Mesodermal cell (in vitro differentiated cells): ENCODE measurements around the gene SPOCK1.

Experiments used
- H3K27ac ChIP-seq: 2 replicates; pipeline ENCODE4 v1.7.0; 2013; ENCODE audit warnings: mild to moderate bottlenecking, low read depth, low read length, moderate library complexity; ENCODE audit not compliant: severe bottlenecking
- H3K36me3 ChIP-seq: 2 replicates; pipeline ENCODE4 v1.7.1; 2013; ENCODE audit warnings: mild to moderate bottlenecking, low read length, moderate library complexity; ENCODE audit not compliant: control insufficient read depth, insufficient read depth
- H3K4me1 ChIP-seq: one replicate; pipeline ENCODE4 v1.7.1; 2013; ENCODE audit warnings: mild to moderate bottlenecking, low read length; ENCODE audit not compliant: insufficient read depth, control insufficient read depth, poor library complexity, severe bottlenecking
- H3K4me3 ChIP-seq: 2 replicates; pipeline ENCODE4 v1.7.0; 2013; ENCODE audit warnings: low read length, control low read depth, mild to moderate bottlenecking; ENCODE audit not compliant: insufficient read depth, poor library complexity, severe bottlenecking; ENCODE audit errors: extremely low read depth
- H3K9me3 ChIP-seq: 2 replicates; pipeline ENCODE4 v1.7.1; 2013; ENCODE audit warnings: mild to moderate bottlenecking, low read length, moderate library complexity; ENCODE audit not compliant: control insufficient read depth
- WGBS, 2 experiments: methylation state at CpG; one replicate each; pipeline ENCODE4 v1.1.5; 2013; ENCODE audit warnings: missing lambda C conversion rate in 2 of 2; ENCODE audit not compliant: insufficient coverage in 2 of 2; 5-methylcytosine and 5-hydroxymethylcytosine counted together

The SPOCK1 gene

GRCh38 chr5:137333475-137333874 is 165.7 kb downstream of the SPOCK1 start:
- no peak overlapping the region for H3K4me3 ChIP-seq
- no peaks in the 10 kb centered on the region for H3K4me1 ChIP-seq
- H3K9me3 ChIP-seq, result no peaks in the 10 kb centered on the region
- no peak overlapping the region for H3K27ac ChIP-seq
- 86 to 100% methylated on average over 1 of the region's 4 CpGs for WGBS, 2 experiments
- H3K36me3 ChIP-seq, result no peaks in the 10 kb centered on the region

DNA sequence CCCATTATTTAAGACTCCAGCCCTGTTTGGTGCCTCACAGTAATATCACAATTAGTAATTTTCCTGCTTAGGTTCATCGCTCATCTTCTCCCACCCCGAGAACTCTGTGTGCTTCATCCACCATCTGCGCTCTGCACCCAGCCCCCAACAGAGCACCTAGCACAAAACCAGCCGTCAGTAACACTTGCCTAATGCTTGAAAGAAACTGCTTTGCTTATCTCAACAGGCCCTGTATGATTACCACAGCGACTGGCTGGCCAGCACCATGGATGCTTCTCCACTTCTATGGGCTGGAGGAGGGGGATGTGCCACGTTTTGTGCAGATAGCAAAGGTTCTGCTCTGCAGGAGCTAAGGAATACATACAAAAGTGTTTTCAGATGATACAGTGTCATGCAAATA is 166.8 kb downstream of the SPOCK1 start:
- H3K27ac ChIP-seq, result no peak overlapping the region
- no peak overlapping the region for H3K4me3 ChIP-seq
- H3K4me1 ChIP-seq, result no peaks in the 10 kb centered on the region
- WGBS, 2 experiments, result 82 to 85% methylated on average over 3 to 5 of the region's 6 CpGs
- no peaks in the 10 kb centered on the region for H3K9me3 ChIP-seq
- no peaks in the 10 kb centered on the region for H3K36me3 ChIP-seq

DNA sequence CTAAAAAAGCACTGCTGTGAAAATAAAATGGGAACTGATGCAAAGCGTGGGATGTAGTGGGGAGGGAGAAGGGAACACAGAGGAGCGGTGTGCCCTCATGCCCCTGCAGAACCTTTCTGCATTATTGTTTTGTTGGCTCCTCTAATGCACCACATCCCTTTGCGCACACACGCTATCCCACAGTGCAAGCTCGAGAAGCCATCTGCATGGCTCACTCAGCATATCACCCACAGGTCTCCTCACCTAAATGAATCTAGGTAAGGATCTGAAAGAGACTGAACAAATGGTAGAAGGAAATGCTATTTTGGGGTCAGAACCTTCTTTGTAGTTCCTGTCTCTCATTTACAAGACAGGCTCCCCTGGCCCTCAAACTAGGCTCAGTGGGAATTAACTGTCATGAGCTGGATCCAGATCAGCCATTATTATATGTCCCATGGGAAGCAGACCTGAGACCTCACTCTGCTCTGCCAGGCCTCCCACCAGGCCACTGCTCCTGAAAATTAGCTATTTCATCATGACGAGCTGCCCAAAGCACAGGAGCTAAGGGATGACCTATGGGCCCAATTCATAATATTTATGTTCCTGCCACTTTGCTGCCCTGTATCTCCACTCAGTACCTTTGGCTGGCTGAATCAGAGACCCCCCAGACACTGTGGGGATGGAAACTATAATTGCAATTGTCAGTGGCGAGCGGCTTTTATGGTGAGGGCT is 169.4 kb downstream of the SPOCK1 start:
- Histone ChIP-seq H3K27ac (no peak overlapping the region), H3K4me1 (no peaks in the 10 kb centered on the region), H3K9me3 (no peaks in the 10 kb centered on the region), H3K4me3 (no peak overlapping the region), H3K36me3 (no peaks in the 10 kb centered on the region)
- 88 to 100% methylated on average over 3 to 5 of the region's 8 CpGs for WGBS, 2 experiments

DNA sequence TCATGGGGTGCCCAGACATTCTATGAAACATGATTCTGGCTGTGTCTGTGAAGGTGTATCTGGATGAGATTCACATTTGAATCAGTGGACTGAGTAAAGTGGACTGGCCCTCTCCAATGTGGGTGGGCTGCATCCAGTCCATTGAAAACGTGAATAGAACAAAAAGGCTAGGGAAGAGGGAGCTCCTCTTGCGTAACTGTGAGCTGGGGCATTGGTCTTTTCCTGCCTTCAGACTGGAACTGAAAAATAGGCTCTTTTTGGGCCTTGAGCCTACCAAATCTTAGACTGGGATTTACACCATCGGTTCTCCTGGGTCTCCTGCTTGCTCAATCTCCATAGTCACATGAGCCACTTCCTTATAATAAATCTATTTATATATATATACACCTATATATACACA is 170.1 kb downstream of the SPOCK1 start:
- no peaks in the 10 kb centered on the region for H3K36me3 ChIP-seq
- no peak overlapping the region for H3K4me3 ChIP-seq
- WGBS, 2 experiments, result 84 to 95% methylated on average over 2 of the region's 3 CpGs
- H3K9me3 ChIP-seq, result no peaks in the 10 kb centered on the region
- no peaks in the 10 kb centered on the region for H3K4me1 ChIP-seq
- no peak overlapping the region for H3K27ac ChIP-seq

- no peak overlapping the region for H3K4me3 ChIP-seq
- no peaks in the 10 kb centered on the region for H3K36me3 ChIP-seq
- 89 to 94% methylated on average over 3 to 8 of the region's 9 CpGs for WGBS, 2 experiments
- no peaks in the 10 kb centered on the region for H3K9me3 ChIP-seq
- no peak overlapping the region for H3K27ac ChIP-seq
- no peaks in the 10 kb centered on the region for H3K4me1 ChIP-seq
Observed at GRCh38 chr5:137328463-137328862, 170.7 kb downstream of the SPOCK1 start.

DNA sequence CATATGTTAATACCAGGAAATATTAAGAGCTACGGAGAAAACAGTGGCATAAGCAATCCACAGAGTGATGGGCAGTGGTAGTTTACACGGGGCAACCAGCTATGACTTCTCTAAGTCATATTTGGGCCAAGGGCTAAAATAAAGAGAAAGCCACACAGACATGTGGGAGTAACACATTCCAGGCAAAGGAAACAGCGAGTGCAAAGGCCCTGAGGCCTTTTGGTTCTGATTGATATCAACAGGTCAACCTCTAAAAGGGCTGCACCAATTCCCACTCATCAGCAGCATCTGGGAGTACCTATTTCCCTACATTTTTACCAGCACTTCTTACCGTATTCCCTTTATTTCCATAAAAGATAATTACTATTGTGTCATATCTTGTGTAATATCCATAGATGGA is 173.4 kb downstream of the SPOCK1 start:
- Histone ChIP-seq H3K4me1 (no peaks in the 10 kb centered on the region), H3K9me3 (no peaks in the 10 kb centered on the region), H3K36me3 (no peaks in the 10 kb centered on the region), H3K27ac (no peak overlapping the region), H3K4me3 (no peak overlapping the region)
- 80 to 95% methylated on average over 2 to 3 of the region's 4 CpGs for WGBS, 2 experiments

- peaks cover 16% of the 10 kb centered on the region for H3K4me1 ChIP-seq
- no peak overlapping the region for H3K4me3 ChIP-seq
- H3K9me3 ChIP-seq, result no peaks in the 10 kb centered on the region
- H3K27ac ChIP-seq, result no peak overlapping the region
- 0% methylated on average over 1 of the region's 3 CpGs for WGBS, 2 experiments
- H3K36me3 ChIP-seq, result no peaks in the 10 kb centered on the region
Observed at GRCh38 chr5:137320056-137321045, 178.8 kb downstream of the SPOCK1 start.

DNA sequence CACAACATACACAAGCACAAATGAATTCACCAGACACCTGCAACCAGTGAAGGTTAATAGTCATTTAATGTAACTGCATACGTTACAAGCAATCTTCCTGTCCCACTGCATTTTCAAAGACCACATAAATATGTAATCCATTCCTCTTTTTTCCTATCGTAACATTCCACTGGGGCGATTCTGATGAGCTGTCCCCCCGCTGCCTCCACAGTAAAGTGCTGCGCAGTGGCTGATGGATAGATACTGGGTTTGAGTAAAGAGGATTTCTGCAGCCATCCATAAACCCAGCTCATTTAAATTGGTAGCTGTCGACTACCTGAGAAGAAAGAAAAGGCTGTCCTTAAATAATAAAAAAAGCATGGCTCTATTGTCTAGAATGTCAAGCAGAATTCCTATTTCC is 181.1 kb downstream of the SPOCK1 start:
- Histone ChIP-seq H3K4me3 (no peak overlapping the region), H3K36me3 (no peaks in the 10 kb centered on the region), H3K27ac (no peak overlapping the region), H3K4me1 (peaks cover 16% of the 10 kb centered on the region), H3K9me3 (no peaks in the 10 kb centered on the region)
- WGBS, 2 experiments, result 100% methylated on average over 1 of the region's 6 CpGs

DNA sequence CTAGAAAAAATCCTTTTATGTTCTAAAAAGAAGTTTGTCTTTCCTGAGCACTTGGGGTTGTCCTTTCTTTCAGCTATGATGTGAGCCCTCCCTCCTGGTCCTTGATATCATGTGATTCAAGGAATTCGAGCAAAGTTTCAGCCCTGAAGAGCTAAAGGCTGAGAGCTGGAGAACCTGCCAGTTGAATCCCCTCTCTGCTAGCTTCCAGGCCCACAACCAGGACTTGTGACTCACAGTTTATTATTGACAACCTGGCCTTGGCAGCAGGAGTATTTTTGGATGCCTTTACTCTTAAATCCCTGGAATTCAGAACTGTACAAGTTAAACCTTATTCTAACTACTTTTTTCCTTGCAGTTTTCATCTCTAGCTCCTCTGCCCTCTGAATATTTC is 182.8 kb downstream of the SPOCK1 start:
- Histone ChIP-seq H3K4me1 (peaks cover 24% of the 10 kb centered on the region), H3K27ac (no peak overlapping the region), H3K36me3 (no peaks in the 10 kb centered on the region), H3K4me3 (no peak overlapping the region), H3K9me3 (no peaks in the 10 kb centered on the region)
- WGBS, 2 experiments, result 64 to 83% methylated on average over 1 of the region's 1 CpG

- H3K27ac ChIP-seq, result no peak overlapping the region
- peaks cover 30% of the 10 kb centered on the region for H3K4me1 ChIP-seq
- no peak overlapping the region for H3K4me3 ChIP-seq
- no peaks in the 10 kb centered on the region for H3K9me3 ChIP-seq
- WGBS, 2 experiments, result 83 to 84% methylated on average over 6 to 7 of the region's 8 CpGs
- H3K36me3 ChIP-seq, result no peaks in the 10 kb centered on the region
Observed at GRCh38 chr5:137315534-137316345, 183.4 kb downstream of the SPOCK1 start.
